ENCODE data around the gene TBL1XR1. TPM values are rescaled to one million over a fixed set of nuclear protein-coding genes. Genes with fewer than 3 reads are reported as not detected.
A peak's percentile ranks its signal among the peaks of the same experiment; 100 is the strongest.

The TBL1XR1 gene
- total RNA-seq, 1 donor from 2014 or later: 275 TPM

GRCh38 chr3:177212278-177212610, 15.0 kb upstream of the TBL1XR1 start:
- H3K9me3 ChIP-seq (ENCODE audit: low read depth): no peaks in the 10 kb centered on the region
- H3K27ac Mint-ChIP-seq: no peak overlapping the region
- no peaks in the 10 kb centered on the region for H3K36me3 Mint-ChIP-seq
- H3K4me1 ChIP-seq: no peaks in the 10 kb centered on the region
- H3K4me2 ChIP-seq: no peak overlapping the region
- no peaks in the 10 kb centered on the region for H3K27me3 Mint-ChIP-seq (ENCODE audit: insufficient read depth, low read depth)
- H2AFZ ChIP-seq (replicated peaks): no peak overlapping the region
- H3K27ac ChIP-seq: no peak overlapping the region
- no peak for DNase-seq (ENCODE audit: low spot score)
- H3K36me3 ChIP-seq: no peaks in the 10 kb centered on the region
- TF ChIP-seq EZH2phosphoT487 (IDR thresholded peaks at IDR 0.05) (no peak), EZH2 (IDR thresholded peaks at IDR 0.05) (no peak), CTCF (IDR thresholded peaks at IDR 0.05) (no peak)
- peaks cover 5% of the 10 kb centered on the region for H3K9me3 Mint-ChIP-seq
- H3K4me3 ChIP-seq: no peak overlapping the region
- H3K9ac ChIP-seq: no peak overlapping the region
- peaks cover 8% of the 10 kb centered on the region for H3K4me1 Mint-ChIP-seq
- H4K20me1 ChIP-seq (ENCODE audit: low read depth): no peaks in the 10 kb centered on the region
- no peak overlapping the region for H3K4me3 Mint-ChIP-seq
- H3K27me3 ChIP-seq: no peaks in the 10 kb centered on the region
- no peaks in the 10 kb centered on the region for H3F3A ChIP-seq (ENCODE audit: low read depth)
- H3K79me2 ChIP-seq (ENCODE audit: low read depth): no peaks in the 10 kb centered on the region

- Mint-ChIP-seq H3K36me3 (no peaks in the 10 kb centered on the region), H3K4me3 (no peak overlapping the region), H3K27ac (peak overlapping the region; percentile 62), H3K27me3 (ENCODE audit: insufficient read depth, low read depth) (no peaks in the 10 kb centered on the region), H3K4me1 (peaks cover 8% of the 10 kb centered on the region), H3K9me3 (peaks cover 5% of the 10 kb centered on the region)
- H3K4me3 ChIP-seq: no peak overlapping the region
- H3K9me3 ChIP-seq (ENCODE audit: low read depth): no peaks in the 10 kb centered on the region
- H4K20me1 ChIP-seq (ENCODE audit: low read depth): no peaks in the 10 kb centered on the region
- no peak overlapping the region for H2AFZ ChIP-seq (replicated peaks)
- no peak for DNase-seq (ENCODE audit: low spot score)
- H3K79me2 ChIP-seq (ENCODE audit: low read depth): no peaks in the 10 kb centered on the region
- no peak for TF ChIP-seq EZH2phosphoT487 (IDR thresholded peaks at IDR 0.05)
- no peak for TF ChIP-seq EZH2 (IDR thresholded peaks at IDR 0.05)
- no peak for TF ChIP-seq CTCF (IDR thresholded peaks at IDR 0.05)
- H3K36me3 ChIP-seq: no peaks in the 10 kb centered on the region
- H3K4me1 ChIP-seq: no peaks in the 10 kb centered on the region
- H3F3A ChIP-seq (ENCODE audit: low read depth): no peaks in the 10 kb centered on the region
- H3K4me2 ChIP-seq: no peak overlapping the region
- no peak overlapping the region for H3K27ac ChIP-seq
- no peak overlapping the region for H3K9ac ChIP-seq
- H3K27me3 ChIP-seq: no peaks in the 10 kb centered on the region
These were observed 14.4 kb upstream of the TBL1XR1 start for GRCh38 chr3:177211503-177212277.

GRCh38 chr3:177210744-177211502, 13.6 kb upstream of the TBL1XR1 start:
- Histone ChIP-seq H3K9ac (no peak overlapping the region), H2AFZ (replicated peaks) (peak overlapping the region; percentile 34), H3K4me1 (no peaks in the 10 kb centered on the region), H3K4me2 (no peak overlapping the region), H3K79me2 (ENCODE audit: low read depth) (no peaks in the 10 kb centered on the region), H3K27ac (no peak overlapping the region), H3K9me3 (ENCODE audit: low read depth) (no peaks in the 10 kb centered on the region), H3K27me3 (no peaks in the 10 kb centered on the region), H4K20me1 (ENCODE audit: low read depth) (no peaks in the 10 kb centered on the region), H3F3A (ENCODE audit: low read depth) (no peaks in the 10 kb centered on the region), H3K4me3 (no peak overlapping the region), H3K36me3 (no peaks in the 10 kb centered on the region)
- DNase-seq (ENCODE audit: low spot score): no peak
- Mint-ChIP-seq H3K27me3 (ENCODE audit: insufficient read depth, low read depth) (no peaks in the 10 kb centered on the region), H3K27ac (peak overlapping the region; percentile 62), H3K4me3 (no peak overlapping the region), H3K9me3 (peaks cover 5% of the 10 kb centered on the region), H3K36me3 (no peaks in the 10 kb centered on the region), H3K4me1 (peaks cover 8% of the 10 kb centered on the region)
- TF ChIP-seq CTCF (IDR thresholded peaks at IDR 0.05) (no peak), EZH2 (IDR thresholded peaks at IDR 0.05) (no peak), EZH2phosphoT487 (IDR thresholded peaks at IDR 0.05) (no peak)

Measured in neural progenitor cell (in vitro differentiated cells).